Inflammatory macrophage (primary cell): ENCODE results near the gene SAMD4A.

Experiments used
- DNase-seq, 2 donors: peaks; one replicate each; pipeline ENCODE4 v3.0.0-alpha.2; 2020 to 2022

The SAMD4A gene

GRCh38 chr14:54685286-54685845, 118.4 kb downstream of the SAMD4A start:
- DNase-seq, result no peak

GRCh38 chr14:54686219-54686870, 119.4 kb downstream of the SAMD4A start:
- no peak for DNase-seq

- DNase-seq, result no peak
Observed at GRCh38 chr14:54686871-54687749, 120.2 kb downstream of the SAMD4A start.

GRCh38 chr14:54687750-54688119, 120.8 kb downstream of the SAMD4A start:
- DNase-seq, result no peak

GRCh38 chr14:54688229-54688628, 121.3 kb downstream of the SAMD4A start:
- no peak for DNase-seq

GRCh38 chr14:54689928-54690327, 123.0 kb downstream of the SAMD4A start:
- no peak for DNase-seq

DNA sequence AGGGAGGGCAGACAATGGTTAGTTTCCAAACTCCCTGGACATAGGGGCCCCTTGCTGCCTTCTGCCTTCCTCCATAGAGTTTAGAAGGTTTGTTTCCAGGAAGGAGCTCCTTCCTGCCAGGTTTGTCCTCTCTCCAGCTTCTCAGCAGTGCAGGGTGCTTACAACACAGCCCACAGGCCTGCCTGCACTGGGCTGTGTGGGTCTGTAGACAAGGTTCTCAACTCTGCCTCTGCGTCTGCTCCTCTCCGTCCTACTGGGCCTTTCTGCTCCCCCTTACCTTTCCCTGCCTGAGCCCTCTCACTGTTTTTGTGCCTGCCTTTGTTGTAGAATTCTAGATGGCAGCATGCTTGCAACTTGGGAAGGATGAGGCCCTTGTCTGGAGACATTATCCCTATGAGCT, 124.0 kb downstream of the SAMD4A start:
- DNase-seq, result no peak

GRCh38 chr14:54691525-54692283, 124.8 kb downstream of the SAMD4A start:
- peak; percentile 81 to 87 for DNase-seq

DNA sequence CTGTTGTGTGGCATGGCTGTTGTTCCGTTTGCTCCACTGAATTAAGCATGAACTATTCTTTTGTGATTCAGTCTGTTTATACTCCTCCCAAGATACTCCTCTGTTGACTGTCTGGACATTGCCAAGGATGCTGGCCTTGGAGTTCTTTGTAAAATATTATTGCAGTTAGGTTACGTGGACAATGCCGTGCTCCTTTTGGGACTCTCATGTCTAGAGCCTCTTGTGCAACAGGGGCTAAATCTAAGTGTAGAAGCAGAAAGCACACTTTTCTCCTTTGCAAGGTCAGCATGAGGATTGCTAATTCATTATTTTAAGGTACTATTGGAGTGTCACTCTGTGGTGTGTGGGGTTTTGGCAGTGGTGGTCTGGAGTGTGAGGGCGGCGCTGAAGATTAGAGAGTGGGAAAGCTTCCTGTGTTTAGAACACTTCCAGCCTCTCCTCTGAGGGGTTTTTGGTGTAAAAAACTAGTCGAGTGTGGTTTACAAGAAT, 125.4 kb downstream of the SAMD4A start:
- no peak for DNase-seq

DNA sequence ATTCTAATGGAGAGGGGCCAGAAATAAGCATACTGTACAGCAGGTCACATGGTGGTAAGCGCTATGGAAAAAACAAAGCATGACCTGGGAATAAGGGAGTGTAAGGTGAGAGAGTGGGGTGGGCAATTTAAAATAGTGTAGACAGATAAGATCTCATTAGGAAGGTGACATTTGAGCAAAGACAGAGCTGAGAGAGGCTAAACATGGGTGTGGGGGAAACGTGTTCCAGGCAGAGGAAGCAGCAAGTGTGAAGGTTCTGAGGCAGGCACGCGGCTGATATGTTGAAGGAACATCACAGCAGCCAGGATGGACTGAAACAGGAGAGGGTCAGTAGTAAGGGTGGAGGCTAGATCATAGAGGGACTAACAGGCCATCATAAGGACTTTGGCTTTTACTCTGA, 126.8 kb downstream of the SAMD4A start:
- no peak for DNase-seq

DNA sequence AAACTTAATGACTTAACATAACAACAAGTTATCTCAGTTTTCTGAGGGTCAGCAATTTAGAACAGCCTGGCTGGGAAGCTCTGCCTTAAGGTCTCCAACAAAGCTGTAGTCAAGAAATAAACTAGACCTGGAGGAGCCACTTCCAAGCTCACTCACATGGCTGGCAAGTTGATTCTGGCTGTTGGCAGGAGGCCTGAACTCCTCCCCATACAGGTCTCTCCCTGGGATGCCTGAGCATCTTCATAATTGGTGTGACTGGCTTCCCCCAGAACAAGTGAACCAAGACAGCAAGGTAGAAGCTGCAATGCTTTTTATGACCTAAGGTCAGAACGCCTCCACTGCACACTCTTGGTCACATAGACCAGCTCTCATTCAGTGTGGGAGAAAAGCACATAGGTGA, 128.3 kb downstream of the SAMD4A start:
- DNase-seq, result no peak

GRCh38 chr14:54697001-54697400, 130.1 kb downstream of the SAMD4A start:
- no peak for DNase-seq

DNA sequence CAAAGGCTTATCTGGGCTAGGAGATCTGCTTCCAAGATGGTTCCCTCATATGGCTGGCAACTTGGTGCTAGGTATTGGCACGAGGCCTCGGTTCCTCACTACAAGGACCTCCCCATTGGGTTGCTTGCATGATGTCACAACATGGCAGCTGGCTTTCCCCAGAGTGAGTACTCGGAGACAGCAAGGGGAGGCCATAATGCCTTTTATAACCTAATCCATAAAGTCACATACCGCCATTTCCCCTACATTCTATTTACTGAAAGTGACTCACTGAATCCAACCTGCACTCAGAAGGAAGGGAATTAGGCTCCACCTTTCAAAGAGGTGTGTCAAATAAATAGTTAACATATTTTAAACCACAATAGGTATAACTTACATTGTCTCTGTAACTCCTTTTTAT, 130.9 kb downstream of the SAMD4A start:
- no peak for DNase-seq

- DNase-seq, result no peak
Observed at GRCh38 chr14:54698501-54698900, 131.6 kb downstream of the SAMD4A start.

DNA sequence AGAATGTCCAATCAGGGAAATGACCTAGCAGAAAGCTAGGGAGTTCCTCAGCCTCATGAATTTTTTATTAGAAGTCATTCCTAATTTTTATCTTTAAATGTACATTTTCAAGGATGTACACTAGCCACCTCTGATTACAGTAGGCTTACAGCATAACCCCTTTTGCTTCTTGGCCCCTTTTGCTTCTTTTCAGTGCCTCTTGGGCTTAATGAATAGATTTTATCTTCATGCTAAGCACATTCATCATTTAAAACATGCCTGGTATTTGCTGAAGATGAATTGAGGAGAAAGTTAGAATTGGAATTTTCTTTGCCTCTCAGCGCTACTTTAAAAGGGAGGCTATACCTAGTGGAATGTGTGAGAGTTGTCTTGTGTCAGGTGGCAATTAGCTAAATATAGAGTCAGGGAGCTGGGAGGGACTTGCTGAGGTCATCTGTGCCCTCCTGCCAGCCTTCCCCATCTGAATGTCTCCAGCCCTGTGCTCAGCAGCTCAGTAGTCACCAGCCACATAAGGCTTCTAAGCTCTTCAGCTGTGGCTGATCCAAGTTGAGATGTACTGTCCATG, 132.1 kb downstream of the SAMD4A start:
- DNase-seq, result no peak

GRCh38 chr14:54699735-54700134, 132.8 kb downstream of the SAMD4A start:
- no peak for DNase-seq

GRCh38 chr14:54700717-54701116, 133.8 kb downstream of the SAMD4A start:
- no peak for DNase-seq

GRCh38 chr14:54702014-54702491, 135.1 kb downstream of the SAMD4A start:
- DNase-seq, result no peak

DNA sequence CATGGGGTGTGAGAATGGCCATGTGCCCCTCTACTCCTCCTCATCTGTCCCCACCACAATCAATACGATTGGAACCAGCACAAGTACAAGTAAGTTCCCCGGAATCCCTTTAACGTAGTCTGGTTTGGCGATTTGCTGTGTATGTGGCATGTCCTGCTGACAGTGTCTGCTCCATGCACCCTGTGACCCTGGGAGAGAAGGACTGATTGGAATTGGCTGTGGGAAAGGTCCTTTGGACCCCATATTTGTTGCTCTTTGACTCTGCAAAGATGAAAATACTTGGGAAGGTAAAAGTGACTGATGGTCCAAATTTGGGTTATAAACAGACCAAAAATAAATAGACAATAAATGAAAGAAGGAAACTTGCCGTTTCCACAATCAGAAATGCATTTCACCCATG, 135.6 kb downstream of the SAMD4A start:
- no peak for DNase-seq

- no peak for DNase-seq
Observed at GRCh38 chr14:54703082-54703481, 136.2 kb downstream of the SAMD4A start.

GRCh38 chr14:54703724-54704123, 136.8 kb downstream of the SAMD4A start:
- DNase-seq, result no peak

DNA sequence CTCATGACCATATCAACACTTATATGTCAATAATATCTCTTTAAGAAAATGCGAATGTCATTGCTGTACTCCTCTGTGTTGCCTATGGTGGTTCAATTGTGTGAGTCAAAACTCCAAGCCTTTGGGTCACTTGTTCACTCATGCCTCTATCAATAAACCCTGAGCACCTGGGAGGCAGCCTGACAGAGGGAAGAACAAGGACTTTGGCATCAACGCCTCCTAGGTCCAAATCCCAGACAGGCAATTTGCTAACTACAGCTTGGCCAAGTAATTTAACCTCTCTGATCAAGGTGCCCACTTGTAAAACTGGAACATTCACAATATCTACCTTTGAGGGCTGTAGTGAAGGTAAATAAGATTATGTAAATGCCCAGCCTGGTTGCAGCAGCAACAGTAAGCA, 137.8 kb downstream of the SAMD4A start:
- DNase-seq, result no peak
